ENCODE data around the gene WWC1.

DNA sequence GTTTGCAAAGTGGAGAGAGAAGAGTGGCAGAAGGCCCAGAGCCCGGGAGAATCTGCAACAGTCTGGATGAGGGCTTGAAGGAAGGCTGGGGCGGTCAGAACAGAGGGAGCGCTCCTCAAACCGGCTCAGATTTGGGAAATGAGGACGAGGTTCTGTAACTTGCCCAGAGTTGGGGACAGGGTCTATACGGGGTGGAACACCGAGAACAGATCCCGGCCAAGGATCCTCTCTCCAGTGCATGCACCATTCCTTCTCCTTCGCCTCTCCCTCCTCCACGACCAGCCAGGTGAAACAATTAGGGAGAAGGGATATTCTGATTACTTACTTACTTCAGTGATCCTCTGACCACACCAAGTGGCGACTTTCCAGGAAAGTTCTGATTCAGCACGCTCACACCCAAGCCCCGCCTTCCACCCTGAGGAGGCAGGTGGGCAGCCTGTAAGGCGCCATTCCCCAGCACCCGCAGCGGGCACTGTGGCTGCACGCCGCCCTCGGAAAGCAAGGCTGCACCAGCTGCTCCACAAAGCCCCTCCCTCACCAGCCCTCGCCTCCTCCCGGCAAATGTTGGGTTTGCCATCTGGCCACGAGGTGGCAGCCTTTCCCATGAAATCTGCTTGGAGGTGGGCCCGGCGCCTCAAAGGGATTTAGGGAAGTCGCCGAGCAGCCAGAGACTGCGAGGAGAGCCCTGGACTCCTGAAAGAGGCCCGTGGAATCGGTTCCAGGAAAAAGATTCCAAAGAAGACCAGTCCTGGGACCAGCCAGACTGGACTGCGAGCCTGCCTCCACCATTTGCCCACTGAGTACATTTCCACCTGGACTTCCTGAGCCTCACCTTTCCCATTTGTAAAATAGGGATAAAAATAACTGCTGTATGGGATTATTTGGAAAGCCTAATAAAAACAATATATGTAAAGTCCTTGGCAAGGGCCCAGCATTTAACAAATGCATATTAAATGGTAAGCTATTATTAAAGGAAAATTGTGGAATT is 22.2 kb upstream of the WWC1 start:
- TF ChIP-seq, protein P1, sequence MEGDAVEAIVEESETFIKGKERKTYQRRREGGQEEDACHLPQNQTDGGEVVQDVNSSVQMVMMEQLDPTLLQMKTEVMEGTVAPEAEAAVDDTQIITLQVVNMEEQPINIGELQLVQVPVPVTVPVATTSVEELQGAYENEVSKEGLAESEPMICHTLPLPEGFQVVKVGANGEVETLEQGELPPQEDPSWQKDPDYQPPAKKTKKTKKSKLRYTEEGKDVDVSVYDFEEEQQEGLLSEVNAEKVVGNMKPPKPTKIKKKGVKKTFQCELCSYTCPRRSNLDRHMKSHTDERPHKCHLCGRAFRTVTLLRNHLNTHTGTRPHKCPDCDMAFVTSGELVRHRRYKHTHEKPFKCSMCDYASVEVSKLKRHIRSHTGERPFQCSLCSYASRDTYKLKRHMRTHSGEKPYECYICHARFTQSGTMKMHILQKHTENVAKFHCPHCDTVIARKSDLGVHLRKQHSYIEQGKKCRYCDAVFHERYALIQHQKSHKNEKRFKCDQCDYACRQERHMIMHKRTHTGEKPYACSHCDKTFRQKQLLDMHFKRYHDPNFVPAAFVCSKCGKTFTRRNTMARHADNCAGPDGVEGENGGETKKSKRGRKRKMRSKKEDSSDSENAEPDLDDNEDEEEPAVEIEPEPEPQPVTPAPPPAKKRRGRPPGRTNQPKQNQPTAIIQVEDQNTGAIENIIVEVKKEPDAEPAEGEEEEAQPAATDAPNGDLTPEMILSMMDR (IDR thresholded peaks at IDR 0.05; ENCODE audit: low read length): peak; percentile 88
- no peak for TF ChIP-seq EZH2 (IDR thresholded peaks at IDR 0.05; ENCODE audit: borderline replicate concordance, low read length)
